Measurements from ENCODE around the gene TERT.
"Not testable (repeated sequence)": the region's sequence is repeated elsewhere in the genome, so short reads cannot be mapped to it uniquely, and the experiment has no call there.

The TERT gene

GRCh38 chr5:1292846-1293415, 1.9 kb downstream of the TERT start:
- no peak overlapping the region for H3K4me3 ChIP-seq (ENCODE audit: control insufficient read depth, low read depth, low read length)
- no peak for DNase-seq (ENCODE audit: low read depth)
- TF ChIP-seq, protein P1, sequence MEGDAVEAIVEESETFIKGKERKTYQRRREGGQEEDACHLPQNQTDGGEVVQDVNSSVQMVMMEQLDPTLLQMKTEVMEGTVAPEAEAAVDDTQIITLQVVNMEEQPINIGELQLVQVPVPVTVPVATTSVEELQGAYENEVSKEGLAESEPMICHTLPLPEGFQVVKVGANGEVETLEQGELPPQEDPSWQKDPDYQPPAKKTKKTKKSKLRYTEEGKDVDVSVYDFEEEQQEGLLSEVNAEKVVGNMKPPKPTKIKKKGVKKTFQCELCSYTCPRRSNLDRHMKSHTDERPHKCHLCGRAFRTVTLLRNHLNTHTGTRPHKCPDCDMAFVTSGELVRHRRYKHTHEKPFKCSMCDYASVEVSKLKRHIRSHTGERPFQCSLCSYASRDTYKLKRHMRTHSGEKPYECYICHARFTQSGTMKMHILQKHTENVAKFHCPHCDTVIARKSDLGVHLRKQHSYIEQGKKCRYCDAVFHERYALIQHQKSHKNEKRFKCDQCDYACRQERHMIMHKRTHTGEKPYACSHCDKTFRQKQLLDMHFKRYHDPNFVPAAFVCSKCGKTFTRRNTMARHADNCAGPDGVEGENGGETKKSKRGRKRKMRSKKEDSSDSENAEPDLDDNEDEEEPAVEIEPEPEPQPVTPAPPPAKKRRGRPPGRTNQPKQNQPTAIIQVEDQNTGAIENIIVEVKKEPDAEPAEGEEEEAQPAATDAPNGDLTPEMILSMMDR (IDR thresholded peaks at IDR 0.05; ENCODE audit: control insufficient read depth, insufficient read depth, low read depth, low read length, missing control alignments): no peak

- TF ChIP-seq, protein P1 (IDR thresholded peaks at IDR 0.05; ENCODE audit: control insufficient read depth, insufficient read depth, low read depth, low read length, missing control alignments): no peak
- H3K4me3 ChIP-seq (ENCODE audit: control insufficient read depth, low read depth, low read length): no peak overlapping the region
- DNase-seq (ENCODE audit: low read depth): no peak
Observed at GRCh38 chr5:1292139-1292538, 2.7 kb downstream of the TERT start.

GRCh38 chr5:1291611-1292080, 3.2 kb downstream of the TERT start:
- no peak overlapping the region for H3K4me3 ChIP-seq (ENCODE audit: control insufficient read depth, low read depth, low read length)
- DNase-seq (ENCODE audit: low read depth): no peak

GRCh38 chr5:1290956-1291355, 3.9 kb downstream of the TERT start:
- not testable (repeated sequence) for DNase-seq (ENCODE audit: low read depth); H3K4me3 ChIP-seq (ENCODE audit: control insufficient read depth, low read depth, low read length)

More at GRCh38 chr5:1291611-1292080, 3.2 kb downstream of the TERT start:
- TF ChIP-seq, protein P1 (IDR thresholded peaks at IDR 0.05; ENCODE audit: control insufficient read depth, insufficient read depth, low read depth, low read length, missing control alignments): no peak

- not testable (repeated sequence) for DNase-seq (ENCODE audit: low read depth); H3K4me3 ChIP-seq (ENCODE audit: control insufficient read depth, low read depth, low read length)
Observed at GRCh38 chr5:1289559-1289958, 5.3 kb downstream of the TERT start.

- DNase-seq (ENCODE audit: low read depth): no peak
- no peak overlapping the region for H3K4me3 ChIP-seq (ENCODE audit: control insufficient read depth, low read depth, low read length)
- TF ChIP-seq, protein P1 (IDR thresholded peaks at IDR 0.05; ENCODE audit: control insufficient read depth, insufficient read depth, low read depth, low read length, missing control alignments): no peak
Observed at GRCh38 chr5:1288439-1289335, 6.2 kb downstream of the TERT start.

DNA sequence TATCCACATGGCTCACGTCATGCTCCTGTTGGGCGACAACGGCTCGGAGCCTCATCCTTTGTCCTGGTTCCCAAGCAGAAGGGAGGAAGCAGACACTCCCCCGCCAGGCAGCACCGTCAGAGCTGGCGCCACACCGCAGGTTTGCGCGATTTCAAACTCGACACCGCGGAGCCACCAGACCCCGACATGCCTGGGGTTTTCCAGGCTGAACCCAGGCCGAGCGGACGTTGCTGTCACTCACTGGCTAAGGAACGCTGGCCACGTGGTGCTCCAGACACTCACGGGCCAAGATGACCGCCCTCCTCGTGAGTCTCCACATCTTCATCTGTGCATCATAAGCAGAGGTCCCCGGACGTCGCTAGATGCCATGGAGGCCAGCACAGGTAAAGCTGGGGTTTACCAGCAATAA, 9.0 kb downstream of the TERT start:
- TF ChIP-seq, protein P1 (IDR thresholded peaks at IDR 0.05; ENCODE audit: control insufficient read depth, insufficient read depth, low read depth, low read length, missing control alignments): no peak
- no peak overlapping the region for H3K4me3 ChIP-seq (ENCODE audit: control insufficient read depth, low read depth, low read length)
- no peak for DNase-seq (ENCODE audit: low read depth)

Data from AG09309 (cell line).